Activated CD4-positive, alpha-beta memory T cell treated with anti-CD3 and anti-CD28 coated beads for 36 hours (primary cell): ENCODE results near the gene UBASH3B. TPM values are rescaled to one million over a fixed set of nuclear protein-coding genes. Genes with fewer than 3 reads are reported as not detected.

Source experiments
- total RNA-seq, 2 experiments: library from RNA; stranded (reverse); gene quantifications; one replicate each; pipeline ENCODE4 v1.2.3, GENCODE V29; 2021

The UBASH3B gene
- total RNA-seq, 2 experiments from 2014 or later, result 18.8 to 20.8 TPM

Other genes starting within 250 kb of the UBASH3B start
- gene CRTAM, start 182.8 kb downstream of the UBASH3B start, total RNA-seq, result under 1 TPM; 0.24 TPM
- 1 to 10 TPM; 1.6 to 1.7 TPM for gene JHY, start 227.0 kb downstream of the UBASH3B start, total RNA-seq